Fibroblast of peridontal ligament (primary cell): Measurements from ENCODE around the gene PIBF1.

Experiments used
- DNase-seq: peaks from one replicate; pipeline ENCODE4 v3.0.0-alpha.2; 2010; ENCODE audit errors: extremely low read depth

PIBF1 gene

DNA sequence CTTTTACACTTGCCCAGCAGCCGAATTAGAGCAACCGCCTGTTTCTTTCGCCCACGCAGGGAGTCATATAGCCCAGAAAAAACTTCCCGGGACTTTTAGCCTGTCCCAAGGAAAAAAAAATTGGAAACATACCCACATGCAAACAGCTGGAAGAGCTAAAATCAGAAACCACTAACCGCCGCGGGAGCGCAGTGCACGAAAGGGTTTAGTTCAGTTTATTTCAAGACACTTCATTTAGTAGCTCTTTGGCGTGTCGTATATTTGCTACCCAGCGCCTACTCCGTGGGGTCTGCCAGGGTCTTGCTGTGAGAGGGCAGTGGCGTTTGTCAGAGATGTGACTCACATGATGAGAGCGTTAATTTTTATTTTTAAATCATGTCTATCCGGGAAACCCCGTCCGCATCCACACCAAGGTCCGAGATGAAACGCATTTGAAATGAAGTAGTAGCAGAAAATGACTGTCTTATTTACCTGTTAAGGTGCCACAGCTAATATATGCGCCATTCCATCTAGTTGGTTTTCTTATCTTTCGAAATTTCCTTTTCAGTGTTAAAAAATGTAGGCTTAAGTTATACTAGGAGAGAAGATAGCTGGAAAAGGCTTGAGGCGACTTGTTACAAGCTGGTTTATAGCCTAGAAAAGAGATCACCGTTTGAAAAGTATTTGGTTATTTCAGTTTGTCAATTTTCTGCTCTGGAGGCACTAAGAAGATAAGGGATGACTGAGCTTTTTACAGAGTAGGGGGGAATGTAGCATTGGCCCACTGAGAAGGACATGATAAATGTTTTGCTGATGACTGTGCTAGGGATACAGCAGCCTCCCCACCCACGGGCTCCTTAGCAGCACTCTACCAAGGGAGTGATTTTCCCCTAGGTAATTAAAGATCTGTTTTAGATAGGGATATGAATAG is 278.6 kb downstream of the PIBF1 start:
- peak; percentile 78 for DNase-seq

DNA sequence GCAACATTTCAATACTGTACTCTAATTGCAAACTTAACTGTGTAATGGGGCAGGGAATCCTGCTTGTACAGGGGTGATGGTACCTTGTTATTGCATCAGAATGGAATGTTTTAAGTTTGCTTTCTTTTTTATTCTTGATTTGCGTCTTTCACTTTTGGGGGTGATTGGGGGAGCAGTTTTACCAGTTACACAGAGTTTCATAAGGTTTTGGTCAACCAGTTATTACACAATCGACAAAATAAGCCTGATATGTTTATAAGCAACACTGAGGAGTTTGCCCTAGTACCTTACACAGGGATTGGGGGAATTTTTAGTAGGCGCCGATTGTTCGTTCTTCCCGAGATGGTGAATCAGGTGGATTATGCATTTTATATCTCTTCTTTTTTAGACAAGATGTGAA is 279.5 kb downstream of the PIBF1 start:
- no peak for DNase-seq

DNA sequence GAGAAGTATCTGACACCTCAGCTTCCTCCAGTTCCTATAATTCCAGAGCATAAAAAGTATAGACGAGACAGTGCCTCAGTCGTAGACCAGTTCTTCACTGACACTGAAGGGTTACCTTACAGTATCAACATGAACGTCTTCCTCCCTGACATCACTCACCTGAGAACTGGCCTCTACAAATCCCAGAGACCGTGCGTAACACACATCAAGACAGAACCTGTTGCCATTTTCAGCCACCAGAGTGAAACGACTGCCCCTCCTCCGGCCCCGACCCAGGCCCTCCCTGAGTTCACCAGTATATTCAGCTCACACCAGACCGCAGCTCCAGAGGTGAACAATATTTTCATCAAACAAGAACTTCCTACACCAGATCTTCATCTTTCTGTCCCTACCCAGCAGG is 279.9 kb downstream of the PIBF1 start:
- no peak for DNase-seq

DNA sequence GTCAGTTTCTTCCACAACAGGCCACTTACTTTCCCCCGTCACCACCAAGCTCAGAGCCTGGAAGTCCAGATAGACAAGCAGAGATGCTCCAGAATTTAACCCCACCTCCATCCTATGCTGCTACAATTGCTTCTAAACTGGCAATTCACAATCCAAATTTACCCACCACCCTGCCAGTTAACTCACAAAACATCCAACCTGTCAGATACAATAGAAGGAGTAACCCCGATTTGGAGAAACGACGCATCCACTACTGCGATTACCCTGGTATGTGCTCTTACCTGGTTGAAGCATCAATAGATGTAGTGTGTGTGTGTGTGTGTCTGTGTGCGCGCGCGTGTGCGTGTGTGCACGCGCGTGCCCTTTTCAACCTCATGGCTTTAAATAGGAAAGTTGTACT is 280.5 kb downstream of the PIBF1 start:
- no peak for DNase-seq

DNA sequence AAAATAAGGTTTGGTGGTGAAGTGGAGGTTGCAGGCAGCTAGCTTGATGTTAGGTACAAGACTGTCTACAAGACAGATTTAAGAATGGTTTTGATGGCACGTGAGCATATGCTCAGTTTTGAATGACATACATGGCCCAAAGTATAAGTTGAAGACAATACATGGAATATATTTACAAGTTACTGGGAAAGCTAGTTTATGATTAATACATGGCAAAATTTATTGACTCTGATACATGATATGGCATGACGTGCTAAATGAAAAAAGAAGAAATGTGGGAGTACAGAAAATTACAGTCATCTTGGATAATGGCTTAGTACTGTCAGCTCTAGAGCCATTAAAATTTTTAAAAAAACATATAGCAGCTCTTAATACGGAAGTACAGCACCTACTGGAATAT is 281.2 kb downstream of the PIBF1 start:
- DNase-seq = no peak

DNA sequence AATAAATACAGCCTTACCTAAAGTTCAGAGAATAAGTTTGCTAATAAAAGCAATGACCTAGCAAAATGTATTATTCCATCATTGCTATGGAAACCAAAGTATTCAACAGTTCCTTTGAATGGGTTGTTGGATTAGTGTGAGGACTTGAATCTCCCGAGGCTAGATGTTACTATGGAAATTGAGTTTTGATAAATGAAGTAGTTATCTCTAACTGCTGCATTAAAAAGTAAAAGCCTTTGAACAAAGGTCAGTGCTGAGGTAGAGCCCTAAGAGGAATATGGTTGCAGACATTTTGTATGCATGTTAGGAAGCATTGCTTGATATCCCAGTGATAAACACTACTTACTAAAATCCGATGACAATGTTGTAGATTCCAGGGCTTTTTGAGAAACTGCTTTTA is 283.1 kb downstream of the PIBF1 start:
- no peak for DNase-seq

DNA sequence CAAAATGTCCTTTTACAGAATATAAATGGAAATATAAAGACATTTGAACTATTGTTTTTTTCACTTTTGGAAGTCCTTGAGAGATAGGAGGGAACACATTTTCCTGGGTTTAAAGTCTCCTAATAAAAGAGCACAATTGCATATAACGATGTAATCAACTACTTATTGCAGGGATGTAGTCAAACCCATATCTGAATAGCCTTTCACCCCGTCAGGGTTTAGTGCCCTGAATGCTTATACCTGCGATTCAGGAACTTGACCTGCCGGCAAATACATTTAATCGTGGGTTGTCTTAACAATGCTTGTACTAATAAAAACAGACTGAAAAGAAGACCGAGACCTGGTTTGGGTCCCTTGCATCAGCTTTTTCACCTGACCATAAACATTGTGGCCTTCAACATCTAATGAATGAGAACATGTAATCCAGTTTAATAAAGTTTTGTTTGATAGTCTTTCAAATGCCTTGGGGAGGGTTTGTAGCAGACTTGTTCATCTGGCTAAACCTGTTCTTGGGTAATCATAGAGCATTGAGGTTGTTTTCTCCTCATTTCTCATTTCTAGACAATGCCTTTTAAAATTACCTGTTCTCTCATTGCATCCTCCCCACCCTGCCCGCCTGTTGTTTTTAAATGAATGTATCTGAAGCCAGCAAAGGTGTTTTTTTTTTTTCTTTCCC is 283.9 kb downstream of the PIBF1 start:
- DNase-seq = no peak
